ENCODE results near the gene KIFC3.
A peak's percentile ranks its signal among the peaks of the same experiment; 100 is the strongest.

Gene KIFC3

GRCh38 chr16:57769541-57770145 lies 32.6 kb downstream of the KIFC3 start:
- H3K79me1 ChIP-seq (ENCODE audit: low read length) = no peaks in the 10 kb centered on the region
- H3K4me1 ChIP-seq (ENCODE audit: control insufficient read depth, low read depth, low read length) = no peaks in the 10 kb centered on the region
- H3K4ac ChIP-seq (ENCODE audit: low read depth, low read length) = no peak overlapping the region
- H4K5ac ChIP-seq (ENCODE audit: low read length) = no peak overlapping the region
- no peak overlapping the region for H4K8ac ChIP-seq (ENCODE audit: low read depth, low read length)
- H2BK5ac ChIP-seq (ENCODE audit: low read length) = no peak overlapping the region
- H3K18ac ChIP-seq (ENCODE audit: low read length) = no peak overlapping the region
- H3K4me2 ChIP-seq (ENCODE audit: low read length) = no peak overlapping the region
- no CpG with 5 or more reads among the region's 22 CpGs for WGBS (ENCODE audit: extremely low coverage, insufficient coverage, low lambda C conversion rate)
- H3K56ac ChIP-seq (ENCODE audit: low read length) = no peak overlapping the region
- no peak overlapping the region for H2BK15ac ChIP-seq (replicated peaks; ENCODE audit: low read depth)
- no peak overlapping the region for H2BK120ac ChIP-seq (ENCODE audit: low read depth, low read length)
- H3K27ac ChIP-seq (ENCODE audit: low read depth, low read length) = no peak overlapping the region
- no peaks in the 10 kb centered on the region for H3K27me3 ChIP-seq (ENCODE audit: insufficient read depth, low read length, poor library complexity)
- H3K36me3 ChIP-seq (ENCODE audit: control insufficient read depth, insufficient read depth, low read length) = peaks cover 13% of the 10 kb centered on the region
- H3K79me2 ChIP-seq (ENCODE audit: control insufficient read depth, insufficient read depth, low read length) = no peaks in the 10 kb centered on the region
- H3K9ac ChIP-seq (ENCODE audit: low read length) = no peak overlapping the region
- H3K23ac ChIP-seq (ENCODE audit: low read length) = no peak overlapping the region
- DNase-seq = no peak
- H2AK5ac ChIP-seq (ENCODE audit: low read length) = no peak overlapping the region
- no peak overlapping the region for H3K4me3 ChIP-seq (ENCODE audit: low read length)

- Histone ChIP-seq H4K8ac (ENCODE audit: low read depth, low read length) (no peak overlapping the region), H3K4me1 (ENCODE audit: control insufficient read depth, low read depth, low read length) (no peaks in the 10 kb centered on the region), H3K79me1 (ENCODE audit: low read length) (no peaks in the 10 kb centered on the region), H3K4ac (ENCODE audit: low read depth, low read length) (no peak overlapping the region), H3K4me3 (ENCODE audit: low read length) (no peak overlapping the region), H3K4me2 (ENCODE audit: low read length) (no peak overlapping the region), H3K9ac (ENCODE audit: low read length) (no peak overlapping the region), H3K27ac (ENCODE audit: low read depth, low read length) (no peak overlapping the region), H2BK120ac (ENCODE audit: low read depth, low read length) (no peak overlapping the region), H3K56ac (ENCODE audit: low read length) (no peak overlapping the region), H3K79me2 (ENCODE audit: control insufficient read depth, insufficient read depth, low read length) (no peaks in the 10 kb centered on the region), H3K36me3 (ENCODE audit: control insufficient read depth, insufficient read depth, low read length) (peaks cover 13% of the 10 kb centered on the region), H3K23ac (ENCODE audit: low read length) (no peak overlapping the region), H2BK5ac (ENCODE audit: low read length) (no peak overlapping the region), H2AK5ac (ENCODE audit: low read length) (no peak overlapping the region), H2BK15ac (replicated peaks; ENCODE audit: low read depth) (no peak overlapping the region), H3K27me3 (ENCODE audit: insufficient read depth, low read length, poor library complexity) (no peaks in the 10 kb centered on the region), H4K5ac (ENCODE audit: low read length) (no peak overlapping the region), H3K18ac (ENCODE audit: low read length) (no peak overlapping the region)
- WGBS (ENCODE audit: extremely low coverage, insufficient coverage, low lambda C conversion rate) = no CpG with 5 or more reads among the region's 15 CpGs
- DNase-seq = no peak
Measured at GRCh38 chr16:57766714-57767348, 35.5 kb downstream of the KIFC3 start.

GRCh38 chr16:57765160-57765728 lies 37.0 kb downstream of the KIFC3 start:
- no peak for DNase-seq
- no peak overlapping the region for H3K4ac ChIP-seq (ENCODE audit: low read depth, low read length)
- H2AK5ac ChIP-seq (ENCODE audit: low read length) = no peak overlapping the region
- H3K23ac ChIP-seq (ENCODE audit: low read length) = no peak overlapping the region
- no peaks in the 10 kb centered on the region for H3K27me3 ChIP-seq (ENCODE audit: insufficient read depth, low read length, poor library complexity)
- no peak overlapping the region for H4K5ac ChIP-seq (ENCODE audit: low read length)
- H3K4me3 ChIP-seq (ENCODE audit: low read length) = no peak overlapping the region
- H3K79me1 ChIP-seq (ENCODE audit: low read length) = no peaks in the 10 kb centered on the region
- H3K27ac ChIP-seq (ENCODE audit: low read depth, low read length) = no peak overlapping the region
- H3K79me2 ChIP-seq (ENCODE audit: control insufficient read depth, insufficient read depth, low read length) = no peaks in the 10 kb centered on the region
- H3K18ac ChIP-seq (ENCODE audit: low read length) = no peak overlapping the region
- H4K8ac ChIP-seq (ENCODE audit: low read depth, low read length) = no peak overlapping the region
- no peak overlapping the region for H3K9ac ChIP-seq (ENCODE audit: low read length)
- H3K4me2 ChIP-seq (ENCODE audit: low read length) = no peak overlapping the region
- H2BK15ac ChIP-seq (replicated peaks; ENCODE audit: low read depth) = no peak overlapping the region
- no CpG with 5 or more reads among the region's 17 CpGs for WGBS (ENCODE audit: extremely low coverage, insufficient coverage, low lambda C conversion rate)
- no peak overlapping the region for H2BK5ac ChIP-seq (ENCODE audit: low read length)
- peaks cover 9% of the 10 kb centered on the region for H3K36me3 ChIP-seq (ENCODE audit: control insufficient read depth, insufficient read depth, low read length)
- H3K4me1 ChIP-seq (ENCODE audit: control insufficient read depth, low read depth, low read length) = no peaks in the 10 kb centered on the region
- no peak overlapping the region for H2BK120ac ChIP-seq (ENCODE audit: low read depth, low read length)
- H3K56ac ChIP-seq (ENCODE audit: low read length) = no peak overlapping the region

GRCh38 chr16:57764341-57765159 lies 37.7 kb downstream of the KIFC3 start:
- H2BK15ac ChIP-seq (replicated peaks; ENCODE audit: low read depth) = no peak overlapping the region
- no peak overlapping the region for H3K4me2 ChIP-seq (ENCODE audit: low read length)
- peaks cover 5% of the 10 kb centered on the region for H3K36me3 ChIP-seq (ENCODE audit: control insufficient read depth, insufficient read depth, low read length)
- no peaks in the 10 kb centered on the region for H3K27me3 ChIP-seq (ENCODE audit: insufficient read depth, low read length, poor library complexity)
- no peak overlapping the region for H3K4ac ChIP-seq (ENCODE audit: low read depth, low read length)
- no peak overlapping the region for H3K56ac ChIP-seq (ENCODE audit: low read length)
- H3K9ac ChIP-seq (ENCODE audit: low read length) = no peak overlapping the region
- no peak overlapping the region for H3K23ac ChIP-seq (ENCODE audit: low read length)
- H3K79me2 ChIP-seq (ENCODE audit: control insufficient read depth, insufficient read depth, low read length) = no peaks in the 10 kb centered on the region
- no CpG with 5 or more reads among the region's 6 CpGs for WGBS (ENCODE audit: extremely low coverage, insufficient coverage, low lambda C conversion rate)
- peak; percentile 95 for DNase-seq
- H4K5ac ChIP-seq (ENCODE audit: low read length) = no peak overlapping the region
- H2BK5ac ChIP-seq (ENCODE audit: low read length) = no peak overlapping the region
- no peak overlapping the region for H3K4me3 ChIP-seq (ENCODE audit: low read length)
- H4K8ac ChIP-seq (ENCODE audit: low read depth, low read length) = no peak overlapping the region
- H3K79me1 ChIP-seq (ENCODE audit: low read length) = no peaks in the 10 kb centered on the region
- H3K27ac ChIP-seq (ENCODE audit: low read depth, low read length) = no peak overlapping the region
- H2AK5ac ChIP-seq (ENCODE audit: low read length) = no peak overlapping the region
- no peak overlapping the region for H3K18ac ChIP-seq (ENCODE audit: low read length)
- H2BK120ac ChIP-seq (ENCODE audit: low read depth, low read length) = no peak overlapping the region
- peaks cover 2% of the 10 kb centered on the region for H3K4me1 ChIP-seq (ENCODE audit: control insufficient read depth, low read depth, low read length)

GRCh38 chr16:57764006-57764340 lies 38.3 kb downstream of the KIFC3 start:
- no peak overlapping the region for H3K4ac ChIP-seq (ENCODE audit: low read depth, low read length)

More at GRCh38 chr16:57764006-57764340, 38.3 kb downstream of the KIFC3 start:
- Histone ChIP-seq H3K18ac (ENCODE audit: low read length) (no peak overlapping the region), H3K23ac (ENCODE audit: low read length) (no peak overlapping the region), H4K8ac (ENCODE audit: low read depth, low read length) (no peak overlapping the region), H3K56ac (ENCODE audit: low read length) (no peak overlapping the region), H3K79me2 (ENCODE audit: control insufficient read depth, insufficient read depth, low read length) (no peaks in the 10 kb centered on the region), H3K4me1 (ENCODE audit: control insufficient read depth, low read depth, low read length) (peaks cover 2% of the 10 kb centered on the region), H3K79me1 (ENCODE audit: low read length) (no peaks in the 10 kb centered on the region), H4K5ac (ENCODE audit: low read length) (no peak overlapping the region), H2AK5ac (ENCODE audit: low read length) (no peak overlapping the region), H2BK5ac (ENCODE audit: low read length) (no peak overlapping the region), H3K27ac (ENCODE audit: low read depth, low read length) (no peak overlapping the region), H3K4me2 (ENCODE audit: low read length) (no peak overlapping the region), H3K4me3 (ENCODE audit: low read length) (no peak overlapping the region), H2BK120ac (ENCODE audit: low read depth, low read length) (no peak overlapping the region), H3K36me3 (ENCODE audit: control insufficient read depth, insufficient read depth, low read length) (peaks cover 5% of the 10 kb centered on the region), H2BK15ac (replicated peaks; ENCODE audit: low read depth) (no peak overlapping the region), H3K9ac (ENCODE audit: low read length) (no peak overlapping the region), H3K27me3 (ENCODE audit: insufficient read depth, low read length, poor library complexity) (no peaks in the 10 kb centered on the region)
- no CpG with 5 or more reads among the region's 9 CpGs for WGBS (ENCODE audit: extremely low coverage, insufficient coverage, low lambda C conversion rate)
- DNase-seq = no peak
